C4-2B (cell line): ENCODE data around the gene OR10H1.

ENCODE experiments used
- ZFX ChIP-seq: fragments of 450-650 bp; IDR thresholded peaks from 2 replicates; pipeline ENCODE4 v1.6.1; 2017
- TF ChIP-seq, protein P1 (sequence below): fragments of 450-650 bp; conservative IDR thresholded peaks from 2 replicates; pipeline ENCODE4 v1.5.1; 2017; ENCODE audit warnings: mild to moderate bottlenecking

DNA sequence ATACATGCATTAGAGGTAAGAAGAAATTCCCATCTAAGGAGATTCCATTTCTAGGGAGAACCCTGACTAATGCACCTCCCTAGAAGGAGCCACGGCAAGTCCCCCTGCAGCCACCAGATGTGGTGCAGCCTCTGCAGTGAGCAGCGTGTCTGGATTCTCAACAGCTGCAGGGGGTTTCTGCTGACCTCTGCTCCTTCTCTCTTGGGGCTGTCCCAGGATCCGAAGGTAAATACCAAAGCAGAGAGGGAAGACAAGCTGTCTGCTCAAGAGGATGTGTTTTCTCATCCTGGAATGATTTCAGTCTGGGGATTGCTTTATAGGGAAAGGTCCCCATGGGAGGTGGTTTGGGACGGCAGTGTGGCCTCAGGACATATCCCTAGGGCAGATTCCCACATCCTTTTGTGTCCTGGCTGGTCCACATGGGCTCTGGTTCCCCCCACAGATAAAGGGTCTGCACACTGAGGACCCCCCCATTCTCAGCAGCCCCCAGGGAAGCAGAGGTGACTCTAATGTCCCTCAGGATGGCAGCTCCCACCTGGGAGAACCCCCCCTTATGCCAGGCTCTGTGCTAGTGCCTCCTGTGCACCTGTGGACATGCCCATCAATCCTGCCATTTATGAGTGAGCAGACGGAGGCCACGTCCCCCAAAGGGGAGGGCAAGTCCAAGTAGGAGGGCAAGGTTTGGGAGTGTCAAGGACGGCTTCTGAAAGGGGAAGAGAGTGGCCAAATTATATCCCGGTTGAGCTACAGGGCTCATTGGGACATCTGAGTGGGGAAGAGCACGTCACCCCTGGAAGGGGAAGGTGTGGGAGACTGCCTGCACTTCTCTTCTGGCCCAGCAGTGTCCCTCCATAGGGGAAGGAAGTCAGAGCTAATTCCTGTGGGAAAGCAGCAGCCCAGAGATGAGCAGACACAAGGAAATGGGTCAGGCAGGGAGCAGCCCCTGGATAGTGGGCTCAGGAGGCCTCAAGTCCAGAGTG, 38.2 kb downstream of the OR10H1 start:
- TF ChIP-seq, protein P1, sequence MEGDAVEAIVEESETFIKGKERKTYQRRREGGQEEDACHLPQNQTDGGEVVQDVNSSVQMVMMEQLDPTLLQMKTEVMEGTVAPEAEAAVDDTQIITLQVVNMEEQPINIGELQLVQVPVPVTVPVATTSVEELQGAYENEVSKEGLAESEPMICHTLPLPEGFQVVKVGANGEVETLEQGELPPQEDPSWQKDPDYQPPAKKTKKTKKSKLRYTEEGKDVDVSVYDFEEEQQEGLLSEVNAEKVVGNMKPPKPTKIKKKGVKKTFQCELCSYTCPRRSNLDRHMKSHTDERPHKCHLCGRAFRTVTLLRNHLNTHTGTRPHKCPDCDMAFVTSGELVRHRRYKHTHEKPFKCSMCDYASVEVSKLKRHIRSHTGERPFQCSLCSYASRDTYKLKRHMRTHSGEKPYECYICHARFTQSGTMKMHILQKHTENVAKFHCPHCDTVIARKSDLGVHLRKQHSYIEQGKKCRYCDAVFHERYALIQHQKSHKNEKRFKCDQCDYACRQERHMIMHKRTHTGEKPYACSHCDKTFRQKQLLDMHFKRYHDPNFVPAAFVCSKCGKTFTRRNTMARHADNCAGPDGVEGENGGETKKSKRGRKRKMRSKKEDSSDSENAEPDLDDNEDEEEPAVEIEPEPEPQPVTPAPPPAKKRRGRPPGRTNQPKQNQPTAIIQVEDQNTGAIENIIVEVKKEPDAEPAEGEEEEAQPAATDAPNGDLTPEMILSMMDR = no peak
- no peak for TF ChIP-seq ZFX
